ENCODE data around the gene PSEN1.
"Not testable (repeated sequence)": the region's sequence is repeated elsewhere in the genome, so short reads cannot be mapped to it uniquely, and the experiment has no call there.

The PSEN1 gene

GRCh38 chr14:73166399-73166798 is 30.1 kb downstream of the PSEN1 start:
- DNase-seq (ENCODE audit: low read depth, low spot score) = no peak

DNA sequence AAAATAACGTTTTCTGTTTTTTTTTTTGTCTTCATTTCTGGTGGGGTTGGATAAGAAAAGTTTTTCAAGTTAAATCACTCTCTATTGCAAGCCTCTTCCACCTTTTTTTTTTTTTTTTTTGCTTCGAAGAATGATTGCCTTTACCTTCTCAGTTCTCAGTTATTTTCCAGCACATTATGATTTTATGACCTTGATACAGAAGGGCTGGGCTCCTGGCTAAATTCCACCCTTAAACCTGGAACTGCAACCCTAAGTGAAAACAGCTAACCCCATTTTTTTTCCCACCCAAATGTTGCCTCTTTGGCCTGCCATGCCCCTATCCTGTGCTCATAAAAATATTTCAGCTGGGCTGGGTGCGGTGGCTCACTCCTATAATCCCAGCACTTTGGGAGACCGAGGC is 31.4 kb downstream of the PSEN1 start:
- no peak for DNase-seq (ENCODE audit: low read depth, low spot score)

DNA sequence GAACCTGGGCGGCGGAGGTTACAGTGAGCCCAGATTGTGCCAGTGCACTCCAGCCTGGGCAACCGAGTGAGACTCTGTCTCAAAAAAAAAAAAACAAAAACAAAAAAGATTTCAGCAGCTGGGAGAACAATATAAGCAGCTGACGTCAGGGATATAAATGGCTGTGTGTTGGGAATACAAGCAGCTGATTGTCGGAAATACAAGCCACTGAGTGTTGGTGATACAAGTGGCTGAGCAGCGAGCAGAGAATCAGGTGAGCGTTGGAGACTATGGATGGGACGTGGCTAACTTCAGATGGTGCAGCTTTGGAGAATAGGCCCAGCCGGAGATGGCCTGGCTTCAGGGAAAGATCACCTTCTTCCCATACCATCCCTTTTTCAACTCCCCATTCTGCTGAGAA is 32.0 kb downstream of the PSEN1 start:
- DNase-seq (ENCODE audit: low read depth, low spot score) = no peak

GRCh38 chr14:73168691-73169090 is 32.4 kb downstream of the PSEN1 start:
- DNase-seq (ENCODE audit: low read depth, low spot score) = no peak

DNA sequence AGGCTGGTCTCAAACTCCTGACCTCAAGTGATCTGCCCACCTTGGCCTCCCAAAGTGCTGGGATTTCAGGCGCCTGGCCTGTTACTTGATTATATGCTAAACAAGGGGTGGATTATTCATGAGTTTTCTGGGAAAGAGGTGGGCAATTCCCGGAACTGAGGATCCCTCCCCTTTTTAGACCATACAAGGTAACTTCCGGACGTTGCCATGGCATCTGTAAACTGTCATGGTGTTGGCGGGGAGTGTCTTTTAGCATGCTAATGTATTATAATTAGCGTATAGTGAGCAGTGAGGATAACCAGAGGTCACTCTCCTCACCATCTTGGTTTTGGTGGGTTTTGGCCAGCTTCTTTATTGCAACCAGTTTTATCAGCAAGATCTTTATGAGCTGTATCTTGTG is 33.5 kb downstream of the PSEN1 start:
- DNase-seq (ENCODE audit: low read depth, low spot score) = not testable (repeated sequence)

- no peak for DNase-seq (ENCODE audit: low read depth, low spot score)
Observed at GRCh38 chr14:73170686-73171085, 34.4 kb downstream of the PSEN1 start.

DNA sequence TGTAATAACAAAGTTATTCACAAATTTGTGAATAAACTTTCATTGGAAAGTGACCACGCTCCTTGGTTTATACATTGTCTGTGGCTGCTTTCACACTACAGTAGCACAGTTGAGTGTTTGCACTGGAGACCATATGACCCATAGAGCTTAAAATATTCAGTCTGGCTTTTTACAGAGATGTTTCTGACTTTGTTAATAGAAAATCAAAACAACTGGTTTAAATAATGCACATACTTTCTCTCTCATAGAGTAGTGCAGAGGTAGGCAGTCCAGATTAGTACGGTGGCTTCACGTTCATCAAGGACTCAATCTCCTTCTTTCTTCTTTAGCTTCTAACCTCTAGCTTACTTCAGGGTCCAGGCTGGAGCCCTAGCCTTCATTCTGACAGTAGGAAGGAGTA is 36.2 kb downstream of the PSEN1 start:
- no peak for DNase-seq (ENCODE audit: low read depth, low spot score)

- no peak for DNase-seq (ENCODE audit: low read depth, low spot score)
Observed at GRCh38 chr14:73173092-73173735, 36.9 kb downstream of the PSEN1 start.

DNA sequence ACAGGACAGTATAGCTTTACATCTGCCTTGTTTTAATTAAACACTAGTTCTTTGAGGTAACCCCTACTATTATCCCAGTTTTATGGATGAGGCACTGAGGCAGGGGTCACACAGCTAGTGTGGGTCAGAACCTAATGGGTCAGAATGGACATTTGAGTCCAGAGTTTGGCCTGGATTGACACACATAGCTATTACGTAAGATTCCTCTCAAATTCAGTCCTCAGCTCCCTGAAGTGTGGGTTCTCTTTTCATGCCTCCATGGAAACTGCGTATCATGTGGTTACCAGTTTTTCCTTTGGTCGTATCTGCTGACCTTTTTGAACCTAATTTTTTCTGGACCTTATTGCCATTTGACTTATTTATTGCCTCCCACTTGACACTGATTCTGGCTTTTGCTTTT is 40.4 kb downstream of the PSEN1 start:
- DNase-seq (ENCODE audit: low read depth, low spot score) = no peak

DNA sequence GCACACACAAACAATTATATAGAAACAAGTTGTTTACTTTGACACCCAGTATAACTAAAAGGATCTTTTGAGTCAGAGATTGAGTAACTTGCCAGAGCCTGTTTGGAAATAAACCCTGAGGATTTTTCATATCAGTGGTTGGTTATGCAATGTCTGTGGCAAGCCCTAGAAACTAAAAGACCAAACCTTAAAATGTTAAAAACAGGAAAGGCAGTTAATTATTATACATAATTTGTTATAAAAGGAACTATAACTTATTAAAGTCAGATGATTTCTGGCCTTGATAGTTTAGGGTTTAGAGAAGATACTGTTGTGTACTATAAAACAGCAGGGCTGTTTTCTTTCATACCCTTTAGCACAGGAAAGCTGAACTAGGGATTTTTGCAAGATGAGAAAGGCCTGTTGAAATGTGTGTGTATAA is 44.1 kb downstream of the PSEN1 start:
- no peak for DNase-seq (ENCODE audit: low read depth, low spot score)

DNA sequence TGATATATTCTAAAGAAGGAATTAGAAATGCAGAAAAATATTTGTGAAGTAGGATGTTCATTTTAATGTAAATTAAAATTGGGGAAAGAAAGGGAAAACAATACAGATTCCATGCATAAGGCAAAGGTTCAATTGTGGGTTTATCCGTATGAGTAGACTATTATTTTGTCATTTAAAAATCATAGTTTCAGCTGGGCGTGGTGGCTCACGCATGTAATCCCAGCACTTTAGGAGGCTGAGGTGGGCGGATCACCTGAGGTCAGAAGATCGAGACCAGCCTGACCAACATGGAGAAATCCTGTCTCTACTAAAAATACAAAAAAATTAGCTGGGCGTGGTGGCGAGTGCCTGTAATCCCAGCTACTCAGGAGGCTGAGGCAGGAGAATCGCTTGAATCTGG is 44.7 kb downstream of the PSEN1 start:
- not testable (repeated sequence) for DNase-seq (ENCODE audit: low read depth, low spot score)

GRCh38 chr14:73188501-73188911 is 52.2 kb downstream of the PSEN1 start:
- no peak for DNase-seq (ENCODE audit: low read depth, low spot score)

DNA sequence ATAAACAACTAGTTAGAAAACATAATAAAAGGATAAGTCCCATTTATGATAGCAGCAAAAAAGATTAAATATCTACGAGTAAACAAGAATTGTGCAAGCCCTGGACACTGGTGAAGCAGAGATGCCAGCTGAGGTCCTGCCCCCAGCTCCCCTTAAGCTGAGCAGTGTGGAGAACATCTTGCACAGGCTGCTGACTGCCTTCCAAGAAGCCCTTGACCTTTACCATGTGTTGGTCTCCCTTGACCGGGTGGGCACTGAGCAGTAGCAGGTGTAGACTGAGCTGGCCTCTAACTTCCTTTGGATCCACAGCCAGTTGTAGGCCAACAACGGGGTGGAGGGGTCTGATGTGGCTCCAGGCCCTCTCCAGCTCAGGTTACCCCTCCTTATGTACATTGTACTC is 53.3 kb downstream of the PSEN1 start:
- no peak for DNase-seq (ENCODE audit: low read depth, low spot score)

GRCh38 chr14:73191441-73191840 is 55.1 kb downstream of the PSEN1 start:
- DNase-seq (ENCODE audit: low read depth, low spot score) = no peak

GRCh38 chr14:73194306-73194705 is 58.0 kb downstream of the PSEN1 start:
- not testable (repeated sequence) for DNase-seq (ENCODE audit: low read depth, low spot score)

GRCh38 chr14:73198253-73198652 is 61.9 kb downstream of the PSEN1 start:
- no peak for DNase-seq (ENCODE audit: low read depth, low spot score)

GRCh38 chr14:73203527-73203926 is 67.2 kb downstream of the PSEN1 start:
- DNase-seq (ENCODE audit: low read depth, low spot score) = no peak

GRCh38 chr14:73207615-73208014 is 71.3 kb downstream of the PSEN1 start:
- no peak for DNase-seq (ENCODE audit: low read depth, low spot score)

- no peak for DNase-seq (ENCODE audit: low read depth, low spot score)
Observed at GRCh38 chr14:73208390-73208789, 72.1 kb downstream of the PSEN1 start.

DNA sequence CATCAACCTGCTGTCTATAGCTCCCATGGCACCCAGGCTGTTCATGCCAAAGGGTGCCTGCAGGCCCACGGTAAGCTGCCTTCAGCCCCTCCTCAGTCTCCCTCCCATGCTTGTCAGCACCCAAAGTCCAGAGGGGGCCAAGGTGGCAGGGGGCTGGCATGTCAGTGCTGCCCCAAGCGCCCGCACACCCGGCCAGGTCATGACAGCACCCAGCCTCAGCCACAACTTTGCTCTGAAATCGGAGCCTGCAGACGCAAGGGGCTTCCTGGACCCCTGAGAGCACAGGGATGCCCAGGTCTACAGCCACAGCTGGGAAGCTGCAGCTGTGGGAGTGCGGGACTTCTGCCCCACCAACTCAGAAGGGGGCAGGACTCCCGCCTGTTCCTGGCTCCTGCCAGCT is 72.5 kb downstream of the PSEN1 start:
- no peak for DNase-seq (ENCODE audit: low read depth, low spot score)

GRCh38 chr14:73209953-73210352 is 73.6 kb downstream of the PSEN1 start:
- DNase-seq (ENCODE audit: low read depth, low spot score) = no peak

DNA sequence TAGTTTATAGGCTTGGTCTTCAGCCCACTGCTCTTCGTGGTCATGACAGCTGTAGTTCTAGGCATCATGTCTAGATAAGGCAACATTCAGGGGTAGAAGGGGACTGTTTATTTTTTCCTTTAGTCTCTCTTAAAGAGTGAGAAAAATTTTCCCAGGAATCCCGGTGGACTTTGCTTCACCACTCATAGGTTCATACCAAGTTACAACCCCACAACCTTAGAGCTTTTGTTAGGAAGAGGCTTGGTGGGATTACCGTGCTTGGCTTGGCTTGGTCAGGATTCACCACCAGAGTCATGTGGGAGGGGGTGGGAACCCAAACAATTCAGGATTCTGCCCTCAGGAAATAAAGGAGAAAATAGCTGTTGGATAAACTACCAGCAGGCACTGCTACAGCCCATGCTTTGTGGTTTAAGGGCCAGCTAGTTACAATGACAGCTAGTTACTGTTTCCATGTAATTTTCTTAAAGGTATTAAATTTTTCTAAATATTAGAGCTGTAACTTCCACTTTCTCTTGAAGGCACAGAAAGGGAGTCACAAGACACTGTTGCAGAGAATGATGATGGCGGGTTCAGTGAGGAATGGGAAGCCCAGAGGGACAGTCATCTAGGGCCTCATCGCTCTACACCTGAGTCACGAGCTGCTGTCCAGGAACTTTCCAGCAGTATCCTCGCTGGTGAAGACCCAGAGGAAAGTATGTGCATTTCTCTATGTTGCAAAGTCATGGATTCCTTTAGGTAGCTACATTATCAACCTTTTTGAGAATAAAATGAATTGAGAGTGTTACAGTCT is 75.1 kb downstream of the PSEN1 start:
- DNase-seq (ENCODE audit: low read depth, low spot score) = no peak

DNA sequence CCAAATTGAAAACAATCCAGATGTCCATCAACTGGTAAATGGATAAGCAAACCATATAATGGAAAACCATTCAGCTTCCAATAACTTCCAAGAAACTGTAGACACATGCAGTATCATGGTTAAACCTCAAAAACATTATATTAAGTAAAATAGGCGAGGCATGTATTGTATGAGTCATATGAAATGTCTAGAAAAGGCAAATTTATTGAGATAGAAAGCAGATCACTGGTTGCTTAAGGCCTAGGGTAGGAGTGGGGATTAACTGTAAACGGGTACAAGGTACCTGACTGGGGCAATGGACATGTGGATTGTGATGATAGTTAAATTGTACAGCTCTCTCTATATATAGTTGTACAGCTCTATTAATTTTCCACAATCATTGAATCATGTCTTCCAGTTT is 79.7 kb downstream of the PSEN1 start:
- DNase-seq (ENCODE audit: low read depth, low spot score) = no peak
